ENCODE results near the gene FBXL16.
A peak's percentile ranks its signal among the peaks of the same experiment; 100 is the strongest.

GRCh38 chr16:711548-712320 is 6.1 kb upstream of the FBXL16 start:
- TF ChIP-seq, protein P1, sequence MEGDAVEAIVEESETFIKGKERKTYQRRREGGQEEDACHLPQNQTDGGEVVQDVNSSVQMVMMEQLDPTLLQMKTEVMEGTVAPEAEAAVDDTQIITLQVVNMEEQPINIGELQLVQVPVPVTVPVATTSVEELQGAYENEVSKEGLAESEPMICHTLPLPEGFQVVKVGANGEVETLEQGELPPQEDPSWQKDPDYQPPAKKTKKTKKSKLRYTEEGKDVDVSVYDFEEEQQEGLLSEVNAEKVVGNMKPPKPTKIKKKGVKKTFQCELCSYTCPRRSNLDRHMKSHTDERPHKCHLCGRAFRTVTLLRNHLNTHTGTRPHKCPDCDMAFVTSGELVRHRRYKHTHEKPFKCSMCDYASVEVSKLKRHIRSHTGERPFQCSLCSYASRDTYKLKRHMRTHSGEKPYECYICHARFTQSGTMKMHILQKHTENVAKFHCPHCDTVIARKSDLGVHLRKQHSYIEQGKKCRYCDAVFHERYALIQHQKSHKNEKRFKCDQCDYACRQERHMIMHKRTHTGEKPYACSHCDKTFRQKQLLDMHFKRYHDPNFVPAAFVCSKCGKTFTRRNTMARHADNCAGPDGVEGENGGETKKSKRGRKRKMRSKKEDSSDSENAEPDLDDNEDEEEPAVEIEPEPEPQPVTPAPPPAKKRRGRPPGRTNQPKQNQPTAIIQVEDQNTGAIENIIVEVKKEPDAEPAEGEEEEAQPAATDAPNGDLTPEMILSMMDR (conservative IDR thresholded peaks at IDR 0.05; ENCODE audit: low read depth, low read length): peak; percentile 89
- no peak for TF ChIP-seq EZH2 (IDR thresholded peaks at IDR 0.05; ENCODE audit: borderline replicate concordance, low read depth, low read length, poor library complexity, severe bottlenecking)

All from A673 (cell line).